BE2C (cell line): ENCODE data around the gene OMD. TPM values are rescaled to one million over a fixed set of nuclear protein-coding genes. Genes with fewer than 3 reads are reported as not detected.

Source experiments
- DNase-seq: peaks from one replicate; pipeline ENCODE4 v3.0.0-alpha.2; 2020
- H3K27me3 ChIP-seq: fragments of 250-450 bp; sonication (Bioruptor Pico); 2 replicates; pipeline ENCODE4 v1.5.1; 2020; ENCODE audit warnings: mild to moderate bottlenecking
- H3K36me3 ChIP-seq: fragments of 250-450 bp; sonication (Bioruptor Pico); 2 replicates; pipeline ENCODE4 v1.5.1; 2020; ENCODE audit warnings: mild to moderate bottlenecking
- H3K4me1 ChIP-seq: fragments of 250-450 bp; sonication (Bioruptor Pico); 2 replicates; pipeline ENCODE4 v1.5.1; 2020
- H3K4me3 ChIP-seq: 2 replicates; pipeline ENCODE4 v1.5.1; 2011; ENCODE audit warnings: low read depth, low read length
- H3K9me3 ChIP-seq: fragments of 250-450 bp; sonication (Bioruptor Pico); 2 replicates; pipeline ENCODE4 v1.5.1; 2020
- CTCF ChIP-seq: IDR thresholded peaks from 2 replicates; pipeline ENCODE4 v1.5.1; 2012; ENCODE audit warnings: mild to moderate bottlenecking, low read depth, low read length
- polyA plus RNA-seq: library from polyadenylated mRNA; unstranded; fragments of >200 nt; gene quantifications from one replicate; pipeline ENCODE4 v1.2.1, GENCODE V29; 2012; ENCODE audit warnings: low read depth, missing spikeins; ENCODE audit not compliant: insufficient read length, insufficient read depth

Gene OMD
- polyA plus RNA-seq, result not detected

DNA sequence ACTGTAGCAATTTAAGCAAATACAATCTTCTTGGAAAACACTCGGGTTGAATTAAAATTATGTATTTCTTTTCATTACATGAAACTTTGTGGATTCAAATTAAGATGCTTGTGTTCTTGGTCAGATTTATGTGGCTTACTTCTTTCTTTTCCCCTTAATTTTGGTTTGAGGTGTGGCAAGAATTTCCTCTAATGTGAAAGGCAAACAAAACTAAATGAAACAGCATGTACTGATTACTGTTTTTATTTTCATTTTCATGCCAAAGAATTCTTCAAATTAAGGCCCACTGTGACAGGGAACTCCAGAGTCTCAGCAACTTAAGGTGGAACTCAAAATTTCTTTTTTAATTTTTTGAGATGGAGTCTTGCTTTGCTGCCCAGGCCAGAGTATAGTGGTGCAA lies at the start of gene OMD:
Gene OMD, minus strand, starts transcription at position 132 of the 400 bp plus-strand sequence. CDS start 6,913 bp downstream, outside the sequence.
- TF ChIP-seq CTCF, result no peak
- Histone ChIP-seq H3K27me3 (no peaks in the 10 kb centered on the region), H3K36me3 (no peaks in the 10 kb centered on the region), H3K4me1 (peaks cover 7% of the 10 kb centered on the region; the same call in 1 of the 2 replicates), H3K9me3 (no peaks in the 10 kb centered on the region), H3K4me3 (no peak within 1 kb of the TSS)
- no peak for DNase-seq

DNA sequence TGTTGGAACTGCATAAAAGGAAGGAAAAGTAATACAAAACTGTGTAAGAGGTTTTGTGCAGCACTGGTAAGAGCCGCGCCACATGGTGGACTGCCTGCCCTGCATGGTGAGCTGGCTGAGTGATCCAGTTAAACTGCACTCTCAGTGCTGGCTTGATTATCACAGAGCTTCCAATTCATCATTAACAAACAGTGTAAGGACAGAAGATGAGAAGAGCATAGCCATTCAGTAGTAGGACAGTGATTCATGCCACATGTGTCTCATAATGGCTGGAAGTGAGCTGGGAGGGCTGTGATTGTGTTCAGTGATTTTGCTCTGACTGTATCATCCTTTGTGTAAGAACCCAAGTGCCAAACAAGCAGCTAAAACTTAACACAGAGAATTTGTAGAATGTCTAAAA lies 43.9 kb upstream of the OMD start:
- Histone ChIP-seq H3K27me3 (no peaks in the 10 kb centered on the region), H3K36me3 (no peaks in the 10 kb centered on the region), H3K4me3 (no peak overlapping the region), H3K9me3 (no peaks in the 10 kb centered on the region), H3K4me1 (peaks cover 15% of the 10 kb centered on the region; the same call in 1 of the 2 replicates)
- DNase-seq, result no peak
- no peak for TF ChIP-seq CTCF

DNA sequence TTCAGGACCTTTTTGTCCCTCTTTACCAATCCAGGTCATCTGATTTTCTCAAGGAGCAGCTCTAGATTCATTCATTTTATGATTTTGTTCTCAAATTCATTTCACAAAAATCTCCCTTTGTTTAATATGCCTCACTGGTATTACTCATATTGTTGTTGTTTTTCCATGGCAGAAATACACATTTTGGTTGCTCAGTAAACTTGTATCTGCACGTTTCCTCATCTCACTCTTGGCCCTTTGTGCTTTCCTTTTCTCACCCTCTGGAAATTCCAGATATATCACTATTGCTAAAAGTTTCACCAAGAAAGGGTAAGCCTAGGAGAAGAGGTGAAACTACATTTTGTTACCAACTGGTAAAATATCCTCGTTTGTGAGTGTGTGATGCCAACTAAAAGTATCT lies 43.2 kb upstream of the OMD start:
- Histone ChIP-seq H3K4me3 (no peak overlapping the region), H3K9me3 (no peaks in the 10 kb centered on the region), H3K4me1 (peaks cover 15% of the 10 kb centered on the region; the same call in 1 of the 2 replicates), H3K36me3 (no peaks in the 10 kb centered on the region), H3K27me3 (no peaks in the 10 kb centered on the region)
- no peak for TF ChIP-seq CTCF
- DNase-seq, result no peak

DNA sequence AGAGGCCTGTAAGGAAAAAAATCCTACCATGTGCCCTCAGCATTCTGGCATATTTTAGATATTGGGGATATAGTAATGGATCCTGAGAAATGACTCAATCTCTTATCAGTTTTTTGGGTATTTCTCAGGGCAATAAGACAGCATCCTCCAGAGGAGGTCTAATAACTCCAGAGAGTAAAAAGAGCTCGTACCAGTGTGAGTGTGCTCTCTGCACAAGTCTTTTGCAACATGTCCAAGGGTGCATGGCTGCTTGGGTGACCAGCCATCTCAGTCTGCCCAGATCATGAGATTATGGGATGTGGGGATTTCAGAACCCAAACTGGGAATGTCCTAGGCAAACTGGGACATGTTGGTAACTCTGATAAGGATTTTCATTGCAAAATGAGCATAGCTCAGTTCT lies 42.8 kb upstream of the OMD start:
- no peak for DNase-seq
- no peaks in the 10 kb centered on the region for H3K36me3 ChIP-seq
- H3K27me3 ChIP-seq, result no peaks in the 10 kb centered on the region
- peaks cover 15% of the 10 kb centered on the region; the same call in 1 of the 2 replicates for H3K4me1 ChIP-seq
- no peaks in the 10 kb centered on the region for H3K9me3 ChIP-seq
- TF ChIP-seq CTCF, result no peak
- no peak overlapping the region for H3K4me3 ChIP-seq

GRCh38 chr9:92463984-92464383 lies 39.7 kb upstream of the OMD start:
- Histone ChIP-seq H3K4me3 (no peak overlapping the region), H3K27me3 (no peaks in the 10 kb centered on the region), H3K9me3 (no peaks in the 10 kb centered on the region), H3K4me1 (peaks cover 4% of the 10 kb centered on the region; the same call in 1 of the 2 replicates), H3K36me3 (no peaks in the 10 kb centered on the region)
- no peak for DNase-seq
- TF ChIP-seq CTCF, result no peak

DNA sequence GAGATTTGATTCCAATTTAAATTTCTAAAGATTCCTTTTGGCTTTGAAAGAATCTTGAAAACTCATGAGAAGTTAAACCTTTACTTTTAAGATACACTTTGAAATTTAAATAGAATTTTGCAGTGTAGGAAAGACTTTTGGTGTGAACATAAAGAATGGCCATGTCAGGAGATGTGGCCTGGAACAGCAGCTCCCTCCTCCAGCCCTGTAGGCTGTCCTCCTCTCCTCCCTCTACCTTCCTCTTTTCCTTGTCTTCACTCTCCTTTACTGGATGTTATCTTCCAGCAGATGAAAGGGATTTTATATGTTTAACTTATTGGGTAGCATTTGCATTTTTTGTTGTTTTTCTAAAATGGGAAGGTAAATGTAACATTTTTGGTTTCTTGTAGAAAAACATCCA lies 39.1 kb upstream of the OMD start:
- H3K27me3 ChIP-seq, result no peaks in the 10 kb centered on the region
- H3K4me1 ChIP-seq, result peaks cover 4% of the 10 kb centered on the region; the same call in 1 of the 2 replicates
- H3K36me3 ChIP-seq, result no peaks in the 10 kb centered on the region
- TF ChIP-seq CTCF, result no peak
- H3K4me3 ChIP-seq, result no peak overlapping the region
- H3K9me3 ChIP-seq, result no peaks in the 10 kb centered on the region
- DNase-seq, result no peak
